ENCODE measurements around the gene SLC39A11.

DNA sequence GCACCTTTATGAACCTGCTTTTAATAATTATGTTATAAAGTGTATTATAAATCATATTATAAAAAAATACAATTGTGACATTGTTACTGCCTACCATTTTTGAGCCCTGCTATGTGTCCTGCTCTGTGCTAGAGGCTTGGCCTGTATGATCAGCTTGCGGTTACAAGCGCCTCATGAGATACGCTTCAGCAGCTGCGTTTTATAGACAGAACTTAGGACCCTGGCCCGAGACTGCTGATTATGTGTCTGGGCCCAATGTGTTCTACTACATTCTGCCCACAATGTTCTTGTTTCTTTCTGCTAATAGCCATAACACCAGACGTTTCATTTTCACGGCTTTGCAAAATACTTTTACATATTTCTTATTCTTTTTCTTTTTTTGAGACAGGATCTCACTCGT is 395.8 kb downstream of the SLC39A11 start:
- TF ChIP-seq POLR2A (IDR thresholded peaks at IDR 0.05), result no peak
- TF ChIP-seq, protein P1, sequence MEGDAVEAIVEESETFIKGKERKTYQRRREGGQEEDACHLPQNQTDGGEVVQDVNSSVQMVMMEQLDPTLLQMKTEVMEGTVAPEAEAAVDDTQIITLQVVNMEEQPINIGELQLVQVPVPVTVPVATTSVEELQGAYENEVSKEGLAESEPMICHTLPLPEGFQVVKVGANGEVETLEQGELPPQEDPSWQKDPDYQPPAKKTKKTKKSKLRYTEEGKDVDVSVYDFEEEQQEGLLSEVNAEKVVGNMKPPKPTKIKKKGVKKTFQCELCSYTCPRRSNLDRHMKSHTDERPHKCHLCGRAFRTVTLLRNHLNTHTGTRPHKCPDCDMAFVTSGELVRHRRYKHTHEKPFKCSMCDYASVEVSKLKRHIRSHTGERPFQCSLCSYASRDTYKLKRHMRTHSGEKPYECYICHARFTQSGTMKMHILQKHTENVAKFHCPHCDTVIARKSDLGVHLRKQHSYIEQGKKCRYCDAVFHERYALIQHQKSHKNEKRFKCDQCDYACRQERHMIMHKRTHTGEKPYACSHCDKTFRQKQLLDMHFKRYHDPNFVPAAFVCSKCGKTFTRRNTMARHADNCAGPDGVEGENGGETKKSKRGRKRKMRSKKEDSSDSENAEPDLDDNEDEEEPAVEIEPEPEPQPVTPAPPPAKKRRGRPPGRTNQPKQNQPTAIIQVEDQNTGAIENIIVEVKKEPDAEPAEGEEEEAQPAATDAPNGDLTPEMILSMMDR (IDR thresholded peaks at IDR 0.05), result no peak

All from testis (tissue), 2 donors.